Thoracic aorta (tissue), 2 donors: ENCODE data around the gene CACNA1H. TPM values are rescaled to one million over a fixed set of nuclear protein-coding genes. Genes with fewer than 3 reads are reported as not detected.

Experiments
- ATAC-seq: fragments of 150-250 bp; one replicate; pipeline ENCODE4 v1.8.0; 2017; ENCODE audit warnings: low read depth; ENCODE audit not compliant: insufficient number of reproducible peaks, low FRiP score
- DNase-seq: peaks from one replicate; pipeline ENCODE4 v3.0.0-alpha.2; 2020; ENCODE audit warnings: low spot score
- H3K27ac ChIP-seq, 2 donors: fragments of 200-600 bp; sonication (generic); 1 replicate in 1 of 2; 2 replicates in 1 of 2; pipeline ENCODE4 v1.5.1; 2016; ENCODE audit warnings: mild to moderate bottlenecking in 2 of 2, moderate library complexity in 2 of 2
- H3K27me3 ChIP-seq: fragments of 200-600 bp; sonication (generic); replicated peaks from 2 replicates; pipeline ENCODE4 v1.6.0; 2016; ENCODE audit warnings: mild to moderate bottlenecking; ENCODE audit not compliant: insufficient read depth
- H3K36me3 ChIP-seq: fragments of 200-600 bp; sonication (generic); one replicate; pipeline ENCODE4 v1.5.1; 2016
- H3K4me1 ChIP-seq, 2 donors: fragments of 200-600 bp; sonication (generic); 1 replicate in 1 of 2; 2 replicates in 1 of 2; pipeline versions ENCODE4 v1.5.1 to v1.6.0; 2016; ENCODE audit warnings: low read depth in 2 of 2, mild to moderate bottlenecking in 1 of 2; ENCODE audit not compliant: control insufficient read depth in 1 of 2
- H3K4me3 ChIP-seq: fragments of 200-600 bp; sonication (generic); 2 replicates; pipeline ENCODE4 v1.5.1; 2016; ENCODE audit warnings: mild to moderate bottlenecking
- H3K9me3 ChIP-seq: fragments of 200-600 bp; sonication (generic); 2 replicates; pipeline ENCODE4 v1.5.1; 2016
- total RNA-seq, 2 donors: library from RNA; depleted of rRNA; stranded (reverse); fragments of >200 nt; gene quantifications; one replicate each; pipeline versions ENCODE4 v1.1.0 to v1.2.3, GENCODE V29; 2016
- TF ChIP-seq, protein P1 (sequence below): fragments of 200-600 bp; sonication (generic); IDR thresholded peaks from one replicate; pipeline ENCODE4 v1.5.1; 2019; ENCODE audit warnings: antibody characterized with exemption

Gene CACNA1H
- total RNA-seq, 2 donors from 2014 or later, result 14.7 to 33.0 TPM

DNA sequence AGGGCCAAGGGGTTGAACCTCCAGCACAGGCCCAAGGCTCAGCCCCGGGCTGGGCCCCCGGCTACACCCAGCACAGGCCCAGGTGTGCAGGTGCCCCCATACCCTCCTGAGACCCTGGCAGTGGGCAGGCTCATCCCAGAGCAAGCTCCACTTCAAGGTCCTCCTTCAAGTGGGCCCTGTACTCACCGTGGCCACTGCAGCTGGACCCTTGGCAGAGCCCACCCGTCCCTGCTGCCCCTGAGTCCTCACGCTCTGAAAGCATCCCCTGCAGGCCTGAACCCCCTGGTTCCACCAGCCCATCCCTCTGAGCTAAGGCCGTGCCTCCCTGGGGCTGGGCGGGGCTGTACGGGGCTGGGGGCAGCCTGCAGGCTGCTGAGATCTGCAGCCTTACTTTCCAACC, 11.2 kb upstream of the CACNA1H start:
- Histone ChIP-seq H3K27ac (no peak overlapping the region), H3K9me3 (no peaks in the 10 kb centered on the region), H3K4me3 (no peak overlapping the region), H3K36me3 (no peaks in the 10 kb centered on the region), H3K27me3 (no peaks in the 10 kb centered on the region), H3K4me1 (no peaks in the 10 kb centered on the region)
- ATAC-seq (no peak), DNase-seq (no peak)
- TF ChIP-seq, protein P1, sequence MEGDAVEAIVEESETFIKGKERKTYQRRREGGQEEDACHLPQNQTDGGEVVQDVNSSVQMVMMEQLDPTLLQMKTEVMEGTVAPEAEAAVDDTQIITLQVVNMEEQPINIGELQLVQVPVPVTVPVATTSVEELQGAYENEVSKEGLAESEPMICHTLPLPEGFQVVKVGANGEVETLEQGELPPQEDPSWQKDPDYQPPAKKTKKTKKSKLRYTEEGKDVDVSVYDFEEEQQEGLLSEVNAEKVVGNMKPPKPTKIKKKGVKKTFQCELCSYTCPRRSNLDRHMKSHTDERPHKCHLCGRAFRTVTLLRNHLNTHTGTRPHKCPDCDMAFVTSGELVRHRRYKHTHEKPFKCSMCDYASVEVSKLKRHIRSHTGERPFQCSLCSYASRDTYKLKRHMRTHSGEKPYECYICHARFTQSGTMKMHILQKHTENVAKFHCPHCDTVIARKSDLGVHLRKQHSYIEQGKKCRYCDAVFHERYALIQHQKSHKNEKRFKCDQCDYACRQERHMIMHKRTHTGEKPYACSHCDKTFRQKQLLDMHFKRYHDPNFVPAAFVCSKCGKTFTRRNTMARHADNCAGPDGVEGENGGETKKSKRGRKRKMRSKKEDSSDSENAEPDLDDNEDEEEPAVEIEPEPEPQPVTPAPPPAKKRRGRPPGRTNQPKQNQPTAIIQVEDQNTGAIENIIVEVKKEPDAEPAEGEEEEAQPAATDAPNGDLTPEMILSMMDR, result no peak

DNA sequence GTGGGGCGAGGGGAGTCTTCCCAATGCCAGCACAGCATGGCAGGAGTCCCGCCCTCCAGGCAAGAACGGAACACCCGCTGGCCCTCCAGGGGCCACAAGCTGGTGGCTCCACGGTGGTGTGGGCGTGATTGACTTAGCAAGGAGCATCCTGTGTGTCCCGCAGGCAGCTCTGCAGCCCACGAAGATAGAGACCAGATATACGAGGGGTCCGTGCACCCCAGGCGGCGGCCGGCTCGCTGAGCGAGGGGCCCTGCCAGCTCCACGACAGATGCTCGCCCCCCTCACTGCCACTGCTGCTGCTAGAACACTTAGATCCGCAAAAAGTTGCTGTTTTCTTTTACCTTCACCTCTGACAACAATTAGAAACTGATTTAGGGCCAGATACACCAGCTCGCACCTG, 10.0 kb upstream of the CACNA1H start:
- ATAC-seq, result no peak
- H3K36me3 ChIP-seq, result no peaks in the 10 kb centered on the region
- H3K27ac ChIP-seq, result no peak overlapping the region
- H3K4me1 ChIP-seq, result no peaks in the 10 kb centered on the region
- no peaks in the 10 kb centered on the region for H3K9me3 ChIP-seq
- no peaks in the 10 kb centered on the region for H3K27me3 ChIP-seq
- DNase-seq, result no peak
- H3K4me3 ChIP-seq, result no peak overlapping the region
- TF ChIP-seq, protein P1, result no peak

DNA sequence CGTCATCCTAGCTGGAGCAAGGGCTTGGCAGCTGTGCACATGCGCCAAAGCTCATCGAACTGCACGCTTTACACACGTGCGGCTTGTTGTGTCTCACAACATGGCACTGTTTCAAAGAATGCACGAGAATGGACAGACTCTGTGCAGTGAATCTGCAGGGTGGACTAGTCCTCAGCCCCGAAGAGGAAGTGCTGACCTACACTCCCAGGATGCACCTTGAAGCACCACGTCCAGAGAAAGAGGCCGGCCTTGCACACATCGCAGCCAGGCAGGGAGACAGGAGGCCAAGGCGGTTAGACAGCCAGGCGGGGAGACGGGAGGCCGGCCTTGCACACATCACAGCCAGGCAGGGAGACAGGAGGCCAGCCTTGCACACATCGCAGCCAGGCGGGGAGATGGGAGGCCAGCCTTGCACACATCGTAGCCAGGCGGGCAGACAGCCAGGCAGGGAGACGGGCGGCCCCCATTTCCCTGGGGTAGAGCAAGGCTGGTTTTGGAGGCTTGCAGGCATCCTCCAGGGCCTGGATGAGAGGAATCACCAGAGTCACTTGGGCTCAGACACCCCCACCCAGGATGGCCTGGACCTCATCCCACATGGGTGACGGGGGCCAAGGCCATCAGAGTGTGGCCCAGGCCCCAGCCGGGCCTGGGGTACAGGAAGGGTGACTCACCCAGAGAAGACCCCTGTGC, 9.0 kb upstream of the CACNA1H start:
- no peaks in the 10 kb centered on the region for H3K27me3 ChIP-seq
- no peak overlapping the region for H3K4me3 ChIP-seq

DNA sequence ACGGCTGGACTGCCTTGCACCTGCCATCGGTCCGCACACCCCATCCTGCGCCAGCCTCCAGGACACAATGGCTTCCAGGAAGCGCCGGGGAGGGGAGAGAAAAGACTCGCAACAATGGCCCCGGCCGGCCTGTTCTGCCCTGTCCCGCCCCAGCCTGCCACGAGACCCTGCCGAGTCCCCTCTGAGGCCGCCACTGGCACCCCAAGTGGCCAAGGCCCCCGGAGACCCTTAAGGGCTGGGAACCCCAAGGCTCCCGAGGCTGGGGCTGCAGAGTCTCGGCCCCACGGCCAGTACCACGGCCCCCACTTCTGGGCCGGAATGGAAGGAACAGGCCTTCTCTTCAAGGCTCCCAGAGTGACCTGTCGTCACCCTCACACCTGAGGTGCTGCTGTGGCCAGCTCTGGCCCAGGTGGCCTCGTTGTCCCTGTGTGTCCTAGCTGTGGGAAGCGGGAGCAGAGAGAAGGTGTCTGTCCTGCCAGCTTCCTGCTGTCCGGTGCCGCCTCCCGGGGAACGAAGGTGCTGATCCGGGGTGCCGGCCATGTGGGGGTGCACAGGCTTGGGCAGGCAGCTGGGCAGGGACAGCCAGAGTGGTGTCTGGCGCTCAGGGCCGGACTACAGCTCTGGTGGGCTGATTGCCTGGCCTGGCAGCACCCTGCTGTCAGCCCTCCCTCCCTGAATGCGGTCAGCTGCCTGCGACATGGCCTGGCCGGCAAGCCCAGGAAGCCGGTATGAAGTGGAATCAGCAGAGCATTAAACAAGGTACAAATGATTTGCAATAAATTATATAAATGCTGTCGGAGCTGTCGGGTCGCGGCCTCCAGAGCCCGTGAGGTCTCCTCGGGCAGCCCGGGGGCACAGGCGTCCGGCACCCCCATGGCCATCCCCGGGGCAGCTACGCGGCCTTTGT, 8.2 kb upstream of the CACNA1H start:
- TF ChIP-seq, protein P1, result no peak
- Histone ChIP-seq H3K4me1 (no peaks in the 10 kb centered on the region), H3K27ac (no peak overlapping the region), H3K27me3 (no peaks in the 10 kb centered on the region), H3K36me3 (no peaks in the 10 kb centered on the region), H3K4me3 (no peak overlapping the region), H3K9me3 (no peaks in the 10 kb centered on the region)
- DNase-seq, result no peak
- no peak for ATAC-seq

More for the DNA sequence above, 9.0 kb upstream of the CACNA1H start:
- DNase-seq (no peak), ATAC-seq (no peak)
- TF ChIP-seq, protein P1, result no peak
- Histone ChIP-seq H3K4me1 (no peaks in the 10 kb centered on the region), H3K36me3 (no peaks in the 10 kb centered on the region), H3K9me3 (no peaks in the 10 kb centered on the region), H3K27ac (no peak overlapping the region)

DNA sequence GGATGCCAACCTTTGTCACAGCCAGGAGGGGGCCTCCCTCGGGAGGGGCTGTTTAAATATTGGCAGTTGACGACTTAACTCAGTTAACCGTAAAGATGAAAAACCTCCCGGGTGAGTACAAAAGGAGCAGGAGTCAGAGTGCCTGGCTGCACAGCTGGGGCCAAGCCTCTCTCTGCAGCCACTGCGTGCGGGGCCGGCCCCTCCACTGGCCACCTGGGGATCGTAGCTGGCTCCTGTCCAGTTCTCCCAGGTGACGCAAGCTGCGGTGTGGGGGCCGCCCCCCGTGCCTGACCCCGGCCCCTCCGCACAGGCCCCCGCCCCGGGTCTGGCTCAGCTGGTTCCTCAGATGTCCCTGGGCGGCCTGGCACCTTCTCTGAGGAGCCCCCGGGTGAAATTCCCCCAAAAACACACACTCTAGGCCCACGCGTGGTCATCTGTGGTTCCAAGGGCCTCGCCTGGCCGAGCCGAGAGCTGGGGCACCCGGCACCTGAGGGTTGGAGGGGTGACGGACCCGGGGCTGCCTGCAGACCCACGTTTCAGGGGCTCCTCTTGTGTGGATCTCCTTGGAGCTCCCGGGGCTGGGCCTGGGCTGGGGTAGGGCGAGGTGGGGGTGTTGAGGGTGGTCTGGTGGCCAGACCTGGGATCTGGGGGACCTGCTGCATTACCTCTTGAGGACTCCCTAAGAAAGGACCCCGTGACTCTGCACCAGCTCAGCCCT, 7.4 kb upstream of the CACNA1H start:
- no peaks in the 10 kb centered on the region for H3K9me3 ChIP-seq
- no peaks in the 10 kb centered on the region for H3K36me3 ChIP-seq
- H3K27me3 ChIP-seq, result no peaks in the 10 kb centered on the region
- no peak for DNase-seq
- TF ChIP-seq, protein P1, result no peak
- ATAC-seq, result no peak
- H3K4me3 ChIP-seq, result no peak overlapping the region
- no peaks in the 10 kb centered on the region for H3K4me1 ChIP-seq
- H3K27ac ChIP-seq, result no peak overlapping the region
